Stomach (tissue), 9 donors: ENCODE data around the gene RALGAPA2. TPM values are rescaled to one million over a fixed set of nuclear protein-coding genes. Genes with fewer than 3 reads are reported as not detected.

ENCODE experiments used
- DNase-seq, 2 donors: peaks; one replicate each; pipeline versions ENCODE4 v3.0.0 to v3.0.0-alpha.2; 2013 to 2019
- H3K27ac ChIP-seq, 5 donors: fragments of 200-600 bp in 4 of 5; sonication (generic) in 4 of 5; one replicate each; pipeline ENCODE4 v1.5.1; 2013 to 2019; ENCODE audit warnings: mild to moderate bottlenecking in 1 of 5, moderate library complexity in 1 of 5
- H3K27me3 ChIP-seq, 3 donors: fragments of 200-600 bp; sonication (generic); one replicate each; pipeline ENCODE4 v1.5.1; 2017 to 2019; ENCODE audit warnings: mixed run types in 1 of 3
- H3K36me3 ChIP-seq, 4 donors: fragments of 200-600 bp; sonication (generic); 1 replicate in 3 of 4; 2 replicates in 1 of 4; pipeline ENCODE4 v1.5.1; 2016 to 2019
- H3K4me1 ChIP-seq, 4 donors: fragments of 200-600 bp; sonication (generic); one replicate each; pipeline ENCODE4 v1.5.1; 2016 to 2019
- H3K4me3 ChIP-seq, 4 donors: fragments of 200-600 bp; sonication (generic) in 3 of 4; one replicate each; pipeline ENCODE4 v1.5.1; 2016 to 2019; ENCODE audit warnings: mild to moderate bottlenecking in 1 of 4
- H3K9me3 ChIP-seq, 4 donors: fragments of 200-600 bp; sonication (generic); one replicate each; pipeline ENCODE4 v1.5.1; 2016 to 2019
- CTCF ChIP-seq, 7 experiments: fragments of 450-650 bp in 4 of 7; fragments of 200-600 bp in 3 of 7; sonication (generic) in 3 of 7; IDR thresholded peaks; one replicate each; pipeline ENCODE4 v1.5.1; 2016 to 2019; ENCODE audit warnings: antibody characterized with exemption in 7 of 7, control low read depth in 2 of 7, mild to moderate bottlenecking in 1 of 7
- EP300 ChIP-seq: sonication (generic); formaldehyde crosslinking; IDR thresholded peaks from one replicate; pipeline ENCODE4 v1.6.1; 2017; ENCODE audit warnings: antibody characterized with exemption
- POLR2A ChIP-seq, 4 donors: fragments of 450-650 bp; IDR thresholded peaks; one replicate each; pipeline ENCODE4 v1.6.1; 2016; ENCODE audit warnings: antibody characterized with exemption in 4 of 4, control low read depth in 2 of 4, mild to moderate bottlenecking in 1 of 4, moderate library complexity in 1 of 4
- POLR2AphosphoS5 ChIP-seq, 3 donors: sonication (generic); formaldehyde crosslinking; IDR thresholded peaks; one replicate each; pipeline ENCODE4 v1.6.1; 2016; ENCODE audit warnings: antibody characterized with exemption in 3 of 3
- WGBS, 5 donors: extraction: QIAGEN DNeasy Blood & Tissue Kit in 3 of 5; methylation state at CpG; one replicate each; pipeline versions ENCODE4 v1.1.5 to v1.1.7; 2013 to 2018; 5-methylcytosine and 5-hydroxymethylcytosine counted together
- intact Hi-C: fragments of 100-400 bp; cut with DNase I; formaldehyde crosslinking; loops from one replicate; pipeline ENCODE4 v1.15.1; 2023; ENCODE audit warnings: low total_unique reads
- polyA plus RNA-seq, 3 donors: library from polyadenylated mRNA; stranded (reverse); fragments of 200-250 nt; gene quantifications; one replicate each; pipeline ENCODE4 v1.2.3, GENCODE V29; 2013
- total RNA-seq, 5 donors: library from RNA; depleted of rRNA; stranded (reverse); fragments of >200 nt; gene quantifications; one replicate each; pipeline versions ENCODE4 v1.1.0 to v1.2.3, GENCODE V29; 2014 to 2016
- donor health status: healthy with polysubstance abuse.
- donor health status: Bipolar disorder and iron deficiency.
- donor health status: healthy.

RALGAPA2 gene
- total and polyA plus RNA-seq, 8 donors = 4.3 to 159 (median 48.7) TPM

- Histone ChIP-seq H3K27ac (no peak overlapping the region), H3K4me3 (no peak overlapping the region), H3K9me3 (no peaks in the 10 kb centered on the region), H3K4me1 (no peaks in the 10 kb centered on the region), H3K36me3 (peaks cover 12 to 76% (median 59%) of the 10 kb centered on the region in 4 donors), H3K27me3 (no peaks in the 10 kb centered on the region)
- 89 to 95% (median 93%) methylated on average over 7 of the region's 7 CpGs for WGBS, 5 donors
- TF ChIP-seq EP300 = no peak
- no peak for TF ChIP-seq POLR2A (IDR thresholded peaks at IDR 0.05)
- no peak for TF ChIP-seq CTCF (IDR thresholded peaks at IDR 0.05)
- TF ChIP-seq POLR2AphosphoS5 (IDR thresholded peaks at IDR 0.05) = no peak
- intact Hi-C loops = no loop called here
- no peak for DNase-seq
Observed at GRCh38 chr20:20530428-20531151, 181.9 kb downstream of the RALGAPA2 start.

GRCh38 chr20:20529597-20529996 lies 182.8 kb downstream of the RALGAPA2 start:
- WGBS, 5 donors = 96 to 98% (median 97%) methylated on average over 4 of the region's 4 CpGs
- intact Hi-C loops = no loop called here
- no peak for TF ChIP-seq POLR2AphosphoS5 (IDR thresholded peaks at IDR 0.05)
- no peak for TF ChIP-seq POLR2A (IDR thresholded peaks at IDR 0.05)
- no peak for TF ChIP-seq EP300
- no peak for TF ChIP-seq CTCF (IDR thresholded peaks at IDR 0.05)

GRCh38 chr20:20528861-20529260 lies 183.6 kb downstream of the RALGAPA2 start:
- peaks cover 12 to 73% (median 59%) of the 10 kb centered on the region in 4 donors for H3K36me3 ChIP-seq
- WGBS, 5 donors = 81 to 91% (median 84%) methylated on average over 3 of the region's 3 CpGs
- no peak overlapping the region for H3K4me3 ChIP-seq
- H3K27me3 ChIP-seq = no peaks in the 10 kb centered on the region
- no peaks in the 10 kb centered on the region for H3K9me3 ChIP-seq
- TF ChIP-seq EP300 = no peak
- TF ChIP-seq CTCF (IDR thresholded peaks at IDR 0.05) = no peak
- no peak for TF ChIP-seq POLR2A (IDR thresholded peaks at IDR 0.05)
- no peak for TF ChIP-seq POLR2AphosphoS5 (IDR thresholded peaks at IDR 0.05)
- DNase-seq = no peak
- H3K4me1 ChIP-seq = no peaks in the 10 kb centered on the region
- no peak overlapping the region for H3K27ac ChIP-seq
- intact Hi-C loops = no loop called here

More at GRCh38 chr20:20529597-20529996, 182.8 kb downstream of the RALGAPA2 start:
- Histone ChIP-seq H3K4me3 (no peak overlapping the region), H3K36me3 (peaks cover 12 to 66% (median 52%) of the 10 kb centered on the region in 4 donors), H3K27me3 (no peaks in the 10 kb centered on the region), H3K27ac (no peak overlapping the region), H3K4me1 (no peaks in the 10 kb centered on the region), H3K9me3 (no peaks in the 10 kb centered on the region)
- no peak for DNase-seq

- no peak for DNase-seq
- H3K4me3 ChIP-seq = no peak overlapping the region
- 93 to 97% (median 96%) methylated on average over 4 of the region's 4 CpGs for WGBS, 5 donors
- H3K9me3 ChIP-seq = no peaks in the 10 kb centered on the region
- intact Hi-C loops = no loop called here
- H3K27ac ChIP-seq = no peak overlapping the region
- peaks cover 12 to 76% (median 62%) of the 10 kb centered on the region in 4 donors for H3K36me3 ChIP-seq
- H3K27me3 ChIP-seq = no peaks in the 10 kb centered on the region
- H3K4me1 ChIP-seq = no peaks in the 10 kb centered on the region
- no peak for TF ChIP-seq EP300
Observed at GRCh38 chr20:20527661-20528060, 184.8 kb downstream of the RALGAPA2 start.

- Histone ChIP-seq H3K27ac (peak overlapping the region in 1 of 5 donors; percentile 54), H3K4me3 (no peak overlapping the region), H3K9me3 (no peaks in the 10 kb centered on the region), H3K4me1 (no peaks in the 10 kb centered on the region), H3K36me3 (peaks cover 8 to 81% (median 58%) of the 10 kb centered on the region in 4 donors), H3K27me3 (no peaks in the 10 kb centered on the region)
- TF ChIP-seq POLR2AphosphoS5 (IDR thresholded peaks at IDR 0.05) (no peak), CTCF (IDR thresholded peaks at IDR 0.05) (no peak)
- WGBS, 5 donors = 72 to 87% (median 79%) methylated on average over 6 of the region's 6 CpGs
- intact Hi-C loops = no loop called here
- DNase-seq = peak in 1 of 2 donors; percentile 52
Observed at GRCh38 chr20:20525756-20526155, 186.7 kb downstream of the RALGAPA2 start.
